Heart right ventricle (tissue), 16 donors: ENCODE data around the gene SAP30. TPM values are rescaled to one million over a fixed set of nuclear protein-coding genes. Genes with fewer than 3 reads are reported as not detected.

Source experiments
- ATAC-seq, 8 donors: fragments of 200-7000 bp; cut with Tn5 transposase; one replicate each; pipeline ENCODE4 v1.9.1; 2020; ENCODE audit warnings: mild to moderate bottlenecking in 8 of 8, moderate library complexity in 8 of 8, moderate number of reproducible peaks in 1 of 8
- DNase-seq, 2 donors: peaks; one replicate each; pipeline ENCODE4 v3.0.0-alpha.2; 2020
- H3K27ac ChIP-seq, 10 donors: fragments of 200-600 bp; sonication (generic) in 2 of 10; one replicate each; pipeline versions ENCODE4 v1.5.0 to v1.8.0; 2020 to 2022; ENCODE audit warnings: mild to moderate bottlenecking in 3 of 10
- H3K27me3 ChIP-seq, 7 donors: fragments of 200-600 bp; one replicate each; pipeline ENCODE4 v1.8.0; 2021 to 2022; ENCODE audit warnings: mild to moderate bottlenecking in 2 of 7
- H3K36me3 ChIP-seq, 9 donors: fragments of 200-600 bp; sonication (generic) in 1 of 9; one replicate each; pipeline versions ENCODE4 v1.5.0 to v1.8.0; 2020 to 2022; ENCODE audit warnings: mild to moderate bottlenecking in 2 of 9
- H3K4me1 ChIP-seq, 9 donors: fragments of 200-600 bp; sonication (generic) in 1 of 9; one replicate each; pipeline versions ENCODE4 v1.5.0 to v1.8.0; 2020 to 2022; ENCODE audit warnings: mild to moderate bottlenecking in 4 of 9
- H3K4me3 ChIP-seq, 10 donors: fragments of 200-600 bp; sonication (generic) in 2 of 10; one replicate each; pipeline versions ENCODE4 v1.5.0 to v1.8.0; 2020 to 2022; ENCODE audit warnings: mild to moderate bottlenecking in 7 of 10, moderate library complexity in 2 of 10
- H3K9me3 ChIP-seq, 11 donors: fragments of 200-600 bp in 10 of 11; sonication (generic) in 2 of 11; one replicate each; pipeline versions ENCODE4 v1.5.0 to v1.8.0; 2013 to 2022; ENCODE audit warnings: mild to moderate bottlenecking in 2 of 11, control low read depth in 1 of 11, moderate library complexity in 1 of 11
- WGBS, 2 donors: extraction: QIAGEN DNeasy Blood & Tissue Kit; methylation state at CpG; one replicate each; pipeline ENCODE4 v1.1.7; 2013; ENCODE audit warnings: inconsistent platforms in 1 of 2; 5-methylcytosine and 5-hydroxymethylcytosine counted together
- intact Hi-C, 10 donors: fragments of 100-400 bp; cut with DNase I; formaldehyde crosslinking; loops; one replicate each; pipeline versions ENCODE4 v1.11.1 to v1.14.2; 2022
- polyA plus RNA-seq, 2 donors: library from polyadenylated mRNA; stranded (reverse); fragments of 200-250 nt; gene quantifications; one replicate each; pipeline ENCODE4 v1.2.3, GENCODE V29; 2013
- total RNA-seq, 10 donors: library from RNA; stranded (reverse); fragmentation: NEBNext Ultra II Directional in 3 of 10; extraction: Animal tissue kit (Norgen Biotek cat#: 25700) in 3 of 10; gene quantifications; one replicate each; pipeline versions ENCODE4 v1.2.1 to v1.2.4, GENCODE V29; 2021 to 2023
- TF ChIP-seq, protein P1 (sequence below), 9 donors: fragments of 200-600 bp; sonication (generic) in 2 of 9; IDR thresholded peaks; one replicate each; pipeline versions ENCODE4 v1.5.0 to v1.8.0; 2021 to 2022; ENCODE audit warnings: antibody characterized with exemption in 9 of 9, mild to moderate bottlenecking in 5 of 9, moderate library complexity in 1 of 9
- donor health status: Arrhythmogenic right ventricular cardiomyopathy.
- donor health status: ischemic (EF 13 %, LVEDD 7.1; RV severe dilation, severe dysfunction).
- donor health status: healthy with polysubstance abuse.
- donor health status: DM: no; HTN: yes; CAD: no.
- donor health status: DM: no; HTN: no; CAD: no.
- donor health status: ischemic (EF 25% LVEDD 6.9; RV normal size, moderate dysfunction).
- donor health status: ischemic (EF 25% LVEDD 5.7; RV mildly dilated, moderate dysfunction).
- donor health status: healthy.
- donor health status: DM: yes; HTN: yes; CAD: no.
- donor health status: Ischemic cardiomyopathy.
- donor health status: ischemic (EF 35%, LVEDD 5.7; RV mildly dilated, moderate dysfunction).
- donor health status: nonischemic (EF 11% LVEDD 7.7; RV severe dilation, severe dysfunction).
- donor health status: DM: yes; HTN: yes; CAD: no.
- donor health status: PGD.
- donor health status: ischemic (EF 29% LVEDD 5.4; RV normal size, mild dysfunction).
- donor health status: nonischemic (EF 23%, LVEDD 6.1; RV moderate dilation, normal function).

The SAP30 gene
- total and polyA plus RNA-seq, 12 donors, result 4.0 to 22.2 (median 12.3) TPM

- intact Hi-C loops, result loop anchor here in 9 of 10 donors (1.0 to 10.0 kb wide), 10 partner anchors 46 to 406 kb away; partner anchors contain the start of gene SAP30 (in 3 of the 9)
- no peaks in the 10 kb centered on the region for H3K9me3 ChIP-seq
- no peak overlapping the region for H3K27ac ChIP-seq
- no peaks in the 10 kb centered on the region for H3K27me3 ChIP-seq
- DNase-seq, result no peak
- H3K36me3 ChIP-seq, result peaks cover 0 to 5% (median 0%) of the 10 kb centered on the region in 9 donors
- no peak overlapping the region for H3K4me3 ChIP-seq
- TF ChIP-seq, protein P1, sequence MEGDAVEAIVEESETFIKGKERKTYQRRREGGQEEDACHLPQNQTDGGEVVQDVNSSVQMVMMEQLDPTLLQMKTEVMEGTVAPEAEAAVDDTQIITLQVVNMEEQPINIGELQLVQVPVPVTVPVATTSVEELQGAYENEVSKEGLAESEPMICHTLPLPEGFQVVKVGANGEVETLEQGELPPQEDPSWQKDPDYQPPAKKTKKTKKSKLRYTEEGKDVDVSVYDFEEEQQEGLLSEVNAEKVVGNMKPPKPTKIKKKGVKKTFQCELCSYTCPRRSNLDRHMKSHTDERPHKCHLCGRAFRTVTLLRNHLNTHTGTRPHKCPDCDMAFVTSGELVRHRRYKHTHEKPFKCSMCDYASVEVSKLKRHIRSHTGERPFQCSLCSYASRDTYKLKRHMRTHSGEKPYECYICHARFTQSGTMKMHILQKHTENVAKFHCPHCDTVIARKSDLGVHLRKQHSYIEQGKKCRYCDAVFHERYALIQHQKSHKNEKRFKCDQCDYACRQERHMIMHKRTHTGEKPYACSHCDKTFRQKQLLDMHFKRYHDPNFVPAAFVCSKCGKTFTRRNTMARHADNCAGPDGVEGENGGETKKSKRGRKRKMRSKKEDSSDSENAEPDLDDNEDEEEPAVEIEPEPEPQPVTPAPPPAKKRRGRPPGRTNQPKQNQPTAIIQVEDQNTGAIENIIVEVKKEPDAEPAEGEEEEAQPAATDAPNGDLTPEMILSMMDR (IDR thresholded peaks at IDR 0.05), result no peak
- H3K4me1 ChIP-seq, result peaks cover 0 to 66% (median 0%) of the 10 kb centered on the region in 9 donors
- no peak for ATAC-seq
Observed at GRCh38 chr4:173417833-173418232, 47.1 kb downstream of the SAP30 start.

- no peak for DNase-seq
- H3K36me3 ChIP-seq, result no peaks in the 10 kb centered on the region
- no peaks in the 10 kb centered on the region for H3K27me3 ChIP-seq
- no peaks in the 10 kb centered on the region for H3K9me3 ChIP-seq
- H3K4me1 ChIP-seq, result peaks cover 0 to 58% (median 0%) of the 10 kb centered on the region in 9 donors
- H3K4me3 ChIP-seq, result no peak overlapping the region
- WGBS, 2 donors, result 59 to 75% methylated on average over 3 of the region's 3 CpGs
- TF ChIP-seq, protein P1 (IDR thresholded peaks at IDR 0.05), result no peak
- intact Hi-C loops, result loop anchor here in 7 of 10 donors (2.0 to 10.0 kb wide), 7 partner anchors 46 to 406 kb away; partner anchors contain the start of gene SAP30 (in 2 of the 7)
- H3K27ac ChIP-seq, result no peak overlapping the region
- no peak for ATAC-seq
Observed at GRCh38 chr4:173418639-173419038, 47.9 kb downstream of the SAP30 start.

- TF ChIP-seq, protein P1 (IDR thresholded peaks at IDR 0.05), result peak in 8 of 9 donors; percentile 42 to 69 (median 60)
- intact Hi-C loops, result loop anchor here (1.0 to 10.0 kb wide), 5 partner anchors 72 to 404 kb away; no protein-coding TSS in a partner anchor
- Histone ChIP-seq H3K27me3 (no peaks in the 10 kb centered on the region), H3K9me3 (no peaks in the 10 kb centered on the region), H3K36me3 (no peaks in the 10 kb centered on the region), H3K27ac (no peak overlapping the region), H3K4me3 (peak overlapping the region in 1 of 10 donors; percentile 21), H3K4me1 (peaks cover 0 to 42% (median 0%) of the 10 kb centered on the region in 9 donors)
- 18 to 21% methylated on average over 4 of the region's 4 CpGs for WGBS, 2 donors
- DNase-seq (no peak), ATAC-seq (peak in 3 of 8 donors; percentile 21 to 56 (median 50))
Observed at GRCh38 chr4:173420324-173420752, 49.6 kb downstream of the SAP30 start.

GRCh38 chr4:173420801-173421200 is 50.0 kb downstream of the SAP30 start:
- H3K27ac ChIP-seq, result no peak overlapping the region
- H3K27me3 ChIP-seq, result no peaks in the 10 kb centered on the region
- no peak overlapping the region for H3K4me3 ChIP-seq
- TF ChIP-seq, protein P1 (IDR thresholded peaks at IDR 0.05), result no peak
- H3K36me3 ChIP-seq, result no peaks in the 10 kb centered on the region
- intact Hi-C loops, result loop anchor here (1.0 to 10.0 kb wide), 5 partner anchors 72 to 404 kb away; no protein-coding TSS in a partner anchor
- ATAC-seq (no peak), DNase-seq (no peak)
- 94 to 95% methylated on average over 2 of the region's 2 CpGs for WGBS, 2 donors
- H3K9me3 ChIP-seq, result no peaks in the 10 kb centered on the region
- peaks cover 0 to 42% (median 0%) of the 10 kb centered on the region in 9 donors for H3K4me1 ChIP-seq
